ENCODE results near the gene RPLP2. TPM values are rescaled to one million over a fixed set of nuclear protein-coding genes. Genes with fewer than 3 reads are reported as not detected.
A peak's percentile ranks its signal among the peaks of the same experiment; 100 is the strongest.

Gene RPLP2
- total RNA-seq, 1 donor from 2014 or later: 2,024 TPM

DNA sequence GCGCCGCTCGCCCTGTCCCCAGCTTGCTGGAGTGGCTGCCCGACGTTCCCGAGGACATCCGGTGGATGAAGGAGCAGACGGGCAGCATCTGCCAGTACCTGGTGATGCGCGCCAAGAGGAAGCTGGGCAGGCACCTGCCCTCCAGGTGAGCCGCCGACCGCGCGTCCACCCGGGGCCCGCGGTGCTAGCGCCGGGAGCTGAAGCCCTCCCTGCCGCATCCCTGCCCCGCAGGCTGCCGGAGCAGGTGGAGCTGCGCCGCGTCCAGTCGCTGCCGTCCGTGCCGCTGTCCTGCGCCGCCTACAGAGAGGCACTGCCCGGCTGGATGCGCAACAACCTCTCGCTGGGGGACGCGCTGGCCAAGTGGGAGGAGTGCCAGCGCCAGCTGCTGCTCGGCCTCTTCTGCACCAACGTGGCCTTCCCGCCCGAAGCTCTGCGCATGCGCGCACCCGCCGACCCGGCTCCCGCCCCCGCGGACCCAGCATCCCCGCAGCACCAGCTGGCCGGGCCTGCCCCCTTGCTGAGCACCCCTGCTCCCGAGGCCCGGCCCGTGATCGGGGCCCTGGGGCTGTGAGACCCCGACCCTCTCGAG, 14.6 kb downstream of the RPLP2 start:
- DNase-seq (ENCODE audit: low spot score): no peak

DNA sequence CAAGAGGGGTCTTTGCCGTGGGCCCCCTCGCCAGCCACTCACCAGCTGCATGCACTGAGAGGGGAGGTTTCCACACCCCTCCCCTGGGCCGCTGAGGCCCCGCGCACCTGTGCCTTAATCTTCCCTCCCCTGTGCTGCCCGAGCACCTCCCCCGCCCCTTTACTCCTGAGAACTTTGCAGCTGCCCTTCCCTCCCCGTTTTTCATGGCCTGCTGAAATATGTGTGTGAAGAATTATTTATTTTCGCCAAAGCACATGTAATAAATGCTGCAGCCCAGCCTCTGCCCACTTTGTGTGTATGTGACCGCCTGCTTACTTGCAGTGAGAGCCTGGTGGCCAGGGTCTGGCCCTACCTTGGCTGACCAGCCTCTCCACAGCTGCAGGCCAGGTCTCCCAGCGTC, 15.2 kb downstream of the RPLP2 start:
- no peak for DNase-seq (ENCODE audit: low spot score)

DNA sequence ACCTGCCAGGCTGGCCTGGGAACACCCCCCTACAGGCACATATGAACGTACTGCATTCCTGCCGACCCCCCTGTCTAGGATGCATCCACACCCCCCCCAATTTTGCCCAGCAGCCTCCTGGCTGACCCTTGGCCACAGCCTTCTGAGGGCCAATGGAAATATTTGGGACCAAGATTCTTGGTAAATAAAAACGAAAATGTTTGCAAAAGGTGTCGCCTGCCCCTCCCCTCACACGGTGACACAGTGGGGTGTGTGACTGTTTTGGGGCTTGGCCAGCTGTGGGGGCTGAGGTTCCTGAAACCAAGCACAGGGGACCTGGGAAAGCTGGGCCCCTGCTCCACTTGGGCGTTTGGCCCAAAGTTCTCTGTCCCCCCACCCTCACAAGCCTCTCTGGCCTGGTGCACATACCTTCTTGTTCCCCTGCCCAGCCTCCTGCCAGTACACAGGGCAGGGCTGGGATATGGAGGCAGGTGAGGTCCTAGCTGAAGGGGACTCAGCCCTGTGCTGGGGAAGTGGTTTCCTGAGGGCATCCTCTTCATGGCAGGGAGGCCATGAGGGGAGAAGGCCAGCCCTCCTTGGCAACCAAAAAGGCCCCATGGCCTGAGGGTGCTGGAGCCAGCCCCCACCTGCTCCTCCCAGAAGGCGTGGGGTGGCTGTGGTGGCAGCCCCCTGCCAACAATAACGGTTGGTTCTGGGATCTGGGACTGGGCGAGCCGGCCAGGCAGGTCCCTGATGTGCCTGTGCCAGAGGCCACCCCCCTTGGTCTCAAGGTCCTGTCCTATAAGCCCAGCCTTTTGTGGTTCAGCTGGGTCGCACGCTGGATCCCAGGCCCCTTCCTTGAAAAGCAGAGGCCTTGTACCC, 15.8 kb downstream of the RPLP2 start:
- DNase-seq (ENCODE audit: low spot score): no peak

DNA sequence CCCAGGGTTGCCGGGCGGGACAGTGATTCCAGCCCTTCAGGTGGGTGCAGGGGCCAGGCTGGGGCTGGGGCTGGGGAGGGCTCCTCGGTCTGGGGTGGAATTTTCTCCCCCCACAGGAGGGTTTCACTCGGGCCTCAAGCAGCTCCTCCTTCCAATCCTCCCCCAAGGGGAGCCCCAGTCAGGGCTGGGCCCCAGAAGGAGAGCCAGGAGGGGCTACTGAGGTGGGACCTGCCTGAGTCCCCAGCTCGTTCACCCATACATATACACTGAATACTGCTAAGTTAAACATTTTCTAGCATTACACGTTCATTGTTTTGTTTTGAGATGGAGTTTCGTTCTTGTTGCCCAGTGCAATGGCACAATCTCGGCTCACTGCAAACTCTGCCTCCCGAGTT, 16.5 kb downstream of the RPLP2 start:
- no peak for DNase-seq (ENCODE audit: low spot score)

DNA sequence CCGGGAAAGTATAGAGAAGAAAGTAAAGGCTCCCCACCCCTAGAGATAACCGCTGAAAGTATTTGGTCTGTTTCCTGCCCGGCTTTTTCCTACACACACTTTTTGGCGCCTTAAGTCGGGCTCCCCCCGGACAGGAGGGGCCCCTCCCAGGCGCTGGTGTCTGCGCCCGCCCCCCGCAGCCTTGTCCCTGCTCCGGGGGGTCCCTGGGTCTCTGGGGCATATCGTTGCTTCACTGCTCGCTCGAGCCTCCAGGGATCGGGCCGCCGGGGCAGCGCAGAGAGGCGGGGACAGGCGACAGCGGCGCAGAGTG, 17.0 kb downstream of the RPLP2 start:
- no peak for DNase-seq (ENCODE audit: low spot score)

DNA sequence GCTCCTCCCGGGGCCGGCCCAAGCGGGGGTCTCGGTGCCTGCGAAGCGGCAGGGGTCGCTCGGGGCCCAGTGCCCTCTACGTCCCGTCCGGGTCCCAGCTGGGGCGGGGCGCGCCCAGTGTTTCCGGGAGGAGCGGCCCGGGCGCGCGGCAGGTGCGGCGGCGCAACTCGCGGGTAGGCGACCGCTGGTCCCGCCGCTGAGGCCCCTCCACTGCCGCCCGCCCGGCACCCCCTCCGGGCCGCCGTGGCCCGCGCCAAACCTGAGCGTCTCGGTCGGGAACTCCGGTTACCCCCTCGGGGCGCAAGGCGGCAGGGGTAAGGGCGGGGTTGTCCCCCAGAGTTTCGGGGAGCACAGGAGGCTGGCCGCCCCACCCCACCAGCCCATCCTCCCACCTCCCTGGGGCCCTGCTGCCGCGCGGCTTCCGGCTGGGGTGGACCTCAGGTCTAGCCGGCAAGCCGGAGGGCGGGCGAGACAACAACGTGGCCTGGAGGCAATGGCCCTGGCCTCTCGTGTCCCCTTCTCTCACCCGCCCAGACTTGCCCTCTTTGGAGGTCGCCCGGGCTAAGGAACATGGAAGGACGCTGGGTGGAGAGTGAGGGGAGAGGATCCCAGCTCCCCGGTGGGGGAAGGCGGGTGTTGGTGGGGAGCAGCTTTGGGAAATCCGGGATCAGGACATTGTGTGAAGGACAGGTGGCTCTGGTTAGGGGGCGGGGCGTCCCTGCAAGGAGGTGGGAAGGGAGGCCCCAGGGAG, 17.6 kb downstream of the RPLP2 start:
- no peak for DNase-seq (ENCODE audit: low spot score)

DNA sequence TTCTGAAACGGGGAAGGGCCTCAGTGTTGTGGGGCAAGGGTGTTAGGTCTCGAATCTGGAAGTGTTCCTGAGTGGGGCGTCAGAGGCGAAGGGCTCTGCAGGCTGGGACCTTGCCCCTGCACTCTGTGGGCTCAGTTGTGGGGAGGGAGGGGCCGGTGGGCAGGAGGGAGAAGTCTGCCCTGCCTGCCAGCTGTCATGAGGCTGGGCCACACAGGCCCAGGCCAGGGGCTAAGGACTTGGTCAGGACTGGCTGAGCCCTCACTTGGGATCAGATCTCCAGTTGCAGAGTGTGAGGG, 18.1 kb downstream of the RPLP2 start, which contains the start of gene CRACR2B:
CRACR2B (plus strand) TSS at position 23 of the 296 bp plus-strand sequence. CDS start 689 bp downstream, outside the sequence.
- DNase-seq (ENCODE audit: low spot score): no peak

DNA sequence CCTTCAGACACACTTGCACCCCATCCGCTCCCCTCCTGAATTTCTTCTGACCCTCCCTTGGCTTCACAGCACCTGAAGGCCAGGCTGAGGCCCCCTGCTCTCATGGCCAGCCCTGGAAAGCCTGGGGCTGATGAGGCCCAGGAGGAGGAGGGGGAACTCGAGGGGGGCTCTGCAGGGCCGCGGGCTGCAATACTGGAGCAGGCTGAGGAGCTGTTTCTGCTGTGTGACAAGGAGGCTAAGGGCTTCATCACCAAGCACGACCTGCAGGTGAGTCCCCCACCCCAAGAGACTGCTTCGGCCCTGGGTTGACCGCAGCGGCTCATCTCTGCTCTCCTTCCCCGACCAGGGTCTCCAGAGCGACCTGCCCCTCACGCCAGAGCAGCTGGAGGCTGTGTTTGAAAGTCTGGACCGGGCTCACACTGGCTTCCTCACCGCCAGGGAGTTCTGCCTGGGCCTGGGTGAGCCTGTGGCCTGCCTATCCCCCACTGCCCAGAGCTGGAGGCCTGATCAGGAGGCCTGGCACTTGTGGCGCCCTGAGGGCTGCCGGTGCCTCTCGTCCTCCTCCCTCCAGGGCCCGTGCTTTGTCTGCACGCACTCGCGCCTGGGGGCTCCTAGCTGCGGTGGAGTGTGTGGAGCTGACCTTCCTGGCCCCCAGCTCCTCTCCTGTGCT, 18.9 kb downstream of the RPLP2 start:
- no peak for DNase-seq (ENCODE audit: low spot score)

DNA sequence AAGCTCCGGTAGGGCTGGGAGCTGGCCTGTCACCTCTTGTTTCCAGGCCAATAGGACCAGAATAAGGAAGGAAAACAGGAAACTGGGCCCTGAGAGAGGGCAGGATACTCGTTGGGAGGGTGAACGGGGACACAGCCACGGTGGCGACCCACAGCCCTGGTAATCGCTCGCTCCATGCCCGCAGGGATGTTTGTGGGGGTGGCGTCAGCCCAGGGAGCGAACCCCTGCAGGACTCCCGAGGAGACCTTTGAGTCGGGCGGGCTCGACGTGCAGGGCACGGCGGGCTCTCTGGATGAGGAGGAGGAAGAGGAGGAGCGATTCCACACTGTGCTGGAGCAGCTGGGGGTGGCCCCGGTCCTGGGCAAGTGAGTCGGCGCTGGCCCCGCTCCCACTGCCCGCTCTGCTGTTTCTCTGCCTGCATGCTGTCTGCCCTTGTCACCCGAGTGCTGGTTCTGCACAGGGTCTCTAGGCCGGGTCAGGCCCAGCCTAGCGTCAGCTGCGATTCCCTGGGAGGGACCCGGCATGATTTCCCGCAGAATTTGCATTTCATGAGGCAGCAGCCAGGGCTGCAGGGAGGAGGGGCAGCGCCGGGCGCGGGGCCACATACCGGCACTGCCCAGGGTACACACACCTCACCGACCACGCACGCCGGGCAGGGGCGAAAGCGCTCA, 19.5 kb downstream of the RPLP2 start:
- DNase-seq (ENCODE audit: low spot score): no peak

DNA sequence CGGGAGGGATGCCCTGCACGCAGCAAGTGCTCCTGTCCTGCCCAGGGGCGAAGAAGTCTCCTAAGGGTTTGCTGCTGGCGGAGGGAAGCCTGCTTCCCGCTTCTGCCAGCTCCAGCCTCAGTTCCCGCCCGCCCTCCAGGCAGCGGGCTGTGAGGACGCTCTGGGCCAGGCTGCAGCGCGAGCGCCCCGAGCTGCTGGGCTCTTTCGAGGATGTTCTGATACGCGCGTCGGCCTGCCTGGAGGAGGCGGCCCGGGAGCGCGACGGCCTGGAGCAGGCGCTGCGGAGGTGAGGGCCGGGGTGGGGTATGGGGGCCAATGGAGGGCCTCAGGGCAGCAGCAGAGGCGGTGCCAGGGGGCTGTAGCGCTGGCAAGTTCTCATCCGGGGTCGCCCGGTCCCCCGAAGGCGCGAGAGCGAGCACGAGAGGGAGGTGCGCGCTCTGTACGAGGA, 20.1 kb downstream of the RPLP2 start:
- no peak for DNase-seq (ENCODE audit: low spot score)

DNA sequence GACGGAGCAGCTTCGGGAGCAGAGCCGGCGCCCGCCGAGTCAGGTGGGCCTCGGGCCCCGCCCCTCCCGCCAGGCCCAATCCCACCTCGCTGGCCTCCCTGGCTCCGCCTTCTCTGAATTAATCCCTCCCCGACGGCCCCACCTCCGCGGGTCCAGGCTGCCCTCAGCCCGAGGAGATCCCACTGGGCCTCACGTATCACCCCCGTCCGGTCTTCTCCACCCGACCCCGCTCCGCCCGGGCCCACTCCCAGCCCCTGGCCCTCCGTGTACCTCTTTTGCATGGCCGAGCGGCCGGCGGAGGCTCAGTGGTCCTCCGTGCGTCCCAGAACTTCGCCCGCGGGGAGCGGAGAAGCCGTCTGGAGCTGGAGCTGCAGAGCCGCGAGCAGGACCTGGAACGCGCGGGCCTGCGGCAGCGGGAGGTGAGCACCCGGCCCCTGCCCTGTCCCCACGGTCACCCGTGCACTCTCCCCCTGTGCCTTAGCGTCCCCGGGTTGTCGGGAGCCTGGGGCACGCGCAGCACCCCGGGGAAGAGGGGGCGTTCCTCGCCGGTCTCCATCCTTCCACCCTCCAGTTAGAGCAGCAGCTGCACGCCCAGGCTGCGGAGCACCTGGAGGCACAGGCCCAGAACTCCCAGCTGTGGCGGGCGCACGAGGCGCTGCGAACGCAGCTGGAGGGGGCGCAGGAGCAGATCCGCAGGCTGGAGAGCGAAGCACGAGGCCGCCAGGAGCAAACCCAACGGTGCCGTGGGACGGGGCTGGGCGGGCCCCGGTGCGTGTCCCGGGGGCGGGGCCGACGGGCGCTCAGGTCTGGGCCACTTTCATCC, 20.7 kb downstream of the RPLP2 start:
- DNase-seq (ENCODE audit: low spot score): peak; percentile 80

DNA sequence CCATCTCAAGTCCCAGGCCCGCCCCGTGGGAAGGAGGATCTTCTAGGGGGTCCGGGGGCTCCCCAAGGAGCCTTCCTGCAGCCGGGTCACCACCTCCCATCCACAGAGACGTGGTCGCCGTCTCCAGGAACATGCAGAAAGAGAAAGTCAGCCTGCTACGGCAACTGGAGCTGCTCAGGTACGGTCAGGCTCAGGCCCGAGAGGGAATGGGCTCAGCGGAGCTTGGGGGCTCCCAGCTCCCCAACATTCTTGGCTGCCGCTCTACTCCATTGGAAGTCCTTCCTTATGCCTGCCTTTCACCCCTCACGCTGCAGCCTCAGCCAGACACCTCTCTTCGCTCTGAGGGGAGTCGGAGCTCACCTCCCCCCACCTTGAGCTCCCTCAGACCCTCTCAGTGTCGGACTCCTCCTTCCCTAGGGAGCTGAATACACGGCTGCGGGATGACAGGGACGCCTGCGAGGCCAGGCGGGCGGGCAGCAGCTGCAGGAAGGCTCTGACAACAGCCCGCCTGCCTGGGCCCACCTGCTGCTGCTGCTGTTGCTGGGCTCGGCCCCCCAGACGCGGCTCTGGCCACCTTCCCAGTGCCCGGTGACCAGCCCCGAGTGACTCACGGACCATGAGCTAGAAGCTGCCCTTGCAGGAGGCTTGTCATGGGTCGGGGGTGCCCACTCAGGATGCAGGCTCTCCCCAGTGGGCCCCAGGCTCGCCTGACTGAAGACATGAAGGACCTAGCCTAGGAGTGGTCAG, 21.5 kb downstream of the RPLP2 start:
- no peak for DNase-seq (ENCODE audit: low spot score)

DNA sequence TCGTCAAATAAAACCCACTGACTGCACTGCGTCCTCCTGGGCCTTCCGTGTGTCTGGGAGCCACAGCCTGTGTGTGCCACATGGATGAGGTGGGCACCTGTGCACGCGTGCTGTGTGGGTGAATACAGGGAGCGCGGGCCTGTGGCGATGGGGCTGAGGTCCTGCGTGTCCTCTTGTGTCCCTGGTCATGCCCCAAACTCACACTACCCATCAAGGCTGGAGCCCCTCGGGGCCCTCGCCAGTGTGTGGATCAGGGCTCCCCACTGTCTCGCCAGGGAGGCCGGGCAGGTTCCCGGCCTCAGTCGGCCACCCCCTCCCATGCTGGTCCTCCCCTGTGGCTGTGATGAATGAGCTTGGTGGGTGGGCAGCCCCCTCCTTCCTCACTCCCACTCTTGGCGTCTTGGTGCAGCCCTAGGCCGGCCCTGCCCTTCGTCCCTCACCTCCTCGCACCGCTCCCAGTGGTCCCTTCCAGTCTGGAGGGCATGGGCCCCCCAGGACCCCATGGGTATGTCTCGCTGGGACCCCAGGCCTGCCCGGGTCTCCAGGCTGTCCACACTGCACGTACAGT, 22.3 kb downstream of the RPLP2 start:
- DNase-seq (ENCODE audit: low spot score): no peak

DNA sequence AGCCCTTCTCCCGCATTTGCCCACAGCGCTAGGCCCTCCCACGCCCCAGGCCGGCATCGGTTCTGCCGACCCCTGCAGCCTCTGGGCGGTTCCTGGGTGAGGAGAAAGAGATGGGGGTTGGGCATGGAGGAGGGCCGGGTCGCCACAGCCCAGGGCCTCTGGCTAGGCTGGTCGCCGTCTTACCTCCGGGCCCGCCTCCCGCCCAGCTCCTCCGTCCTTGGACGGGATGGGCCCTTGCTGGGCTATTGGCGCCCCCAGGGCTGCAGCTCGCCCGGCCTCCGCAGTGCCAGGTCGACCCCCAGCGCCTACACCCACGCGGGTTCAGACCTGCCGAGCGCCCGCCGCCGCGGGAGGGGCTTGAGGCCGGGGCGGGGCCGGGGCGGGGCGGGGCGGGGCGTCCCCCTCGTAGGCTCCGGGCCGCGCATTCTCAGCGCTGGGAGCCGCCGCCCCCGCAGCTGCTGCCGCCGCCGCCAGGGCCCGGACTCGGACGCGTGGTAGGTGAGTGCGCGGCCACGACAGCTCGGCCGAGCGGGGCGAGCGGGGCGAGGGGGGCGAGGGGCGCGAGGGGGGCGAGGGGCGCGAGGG, 22.9 kb downstream of the RPLP2 start, which contains the start of gene CD151:
CD151 (plus strand) TSS at position 424 of the 585 bp plus-strand sequence. CDS start 3,118 bp downstream, outside the sequence.
- DNase-seq (ENCODE audit: low spot score): no peak

DNA sequence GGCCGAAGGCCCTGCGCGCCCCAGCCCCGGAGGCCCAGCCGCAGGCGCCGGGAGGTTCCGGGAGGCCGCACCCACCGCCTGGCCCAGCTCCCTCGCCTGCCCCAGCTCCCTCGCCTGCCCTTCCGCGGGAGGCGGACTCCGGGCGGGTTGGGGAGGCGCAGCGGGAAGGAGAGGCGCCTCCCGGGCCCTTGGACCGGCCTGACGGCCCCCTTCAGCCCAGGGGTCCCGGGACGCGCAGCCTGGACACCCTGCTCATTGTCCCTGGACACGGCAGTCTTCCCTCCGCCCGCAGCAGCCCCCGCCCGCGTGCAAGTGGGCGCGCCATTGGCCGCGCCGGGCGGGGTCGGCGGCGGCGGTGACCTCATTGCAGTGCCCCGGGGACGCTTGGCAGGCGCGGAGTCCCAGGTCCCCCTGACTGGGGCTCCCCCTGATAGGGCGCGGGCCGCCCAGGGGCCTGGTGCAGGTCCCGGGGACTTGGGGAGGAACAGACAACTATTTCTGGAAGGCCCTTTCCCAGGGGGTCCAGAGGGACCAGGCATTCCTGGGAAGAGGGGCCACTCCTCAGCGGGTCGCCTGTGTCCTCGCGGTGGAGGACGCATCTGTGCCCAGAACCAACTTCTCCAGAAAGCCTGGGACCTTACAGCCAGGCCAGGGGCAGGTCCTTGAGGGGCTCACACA, 23.5 kb downstream of the RPLP2 start:
- DNase-seq (ENCODE audit: low spot score): no peak

DNA sequence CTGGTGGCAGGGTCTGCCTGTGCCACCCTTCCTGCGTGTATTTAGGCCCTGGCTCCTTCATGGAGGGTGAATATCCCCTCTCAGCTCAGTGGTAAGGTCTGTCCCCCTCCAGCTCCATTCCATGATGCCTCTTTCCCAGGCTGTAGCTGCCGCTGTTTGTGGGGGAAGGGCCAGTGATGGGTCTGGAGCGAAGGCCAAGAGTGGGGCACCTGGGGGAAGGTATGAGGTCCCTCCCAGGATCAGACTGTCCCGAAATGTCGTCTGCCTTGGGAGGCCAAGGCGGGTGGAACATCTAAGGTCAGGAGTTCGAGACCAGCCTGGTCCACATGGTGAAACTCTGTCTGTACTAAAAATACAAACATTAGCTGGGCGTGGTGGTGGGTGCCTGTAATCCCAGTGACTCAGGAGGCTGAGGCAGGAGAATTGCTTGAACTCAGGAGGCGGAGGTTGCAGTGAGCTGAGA, 24.1 kb downstream of the RPLP2 start:
- no peak for DNase-seq (ENCODE audit: low spot score)

DNA sequence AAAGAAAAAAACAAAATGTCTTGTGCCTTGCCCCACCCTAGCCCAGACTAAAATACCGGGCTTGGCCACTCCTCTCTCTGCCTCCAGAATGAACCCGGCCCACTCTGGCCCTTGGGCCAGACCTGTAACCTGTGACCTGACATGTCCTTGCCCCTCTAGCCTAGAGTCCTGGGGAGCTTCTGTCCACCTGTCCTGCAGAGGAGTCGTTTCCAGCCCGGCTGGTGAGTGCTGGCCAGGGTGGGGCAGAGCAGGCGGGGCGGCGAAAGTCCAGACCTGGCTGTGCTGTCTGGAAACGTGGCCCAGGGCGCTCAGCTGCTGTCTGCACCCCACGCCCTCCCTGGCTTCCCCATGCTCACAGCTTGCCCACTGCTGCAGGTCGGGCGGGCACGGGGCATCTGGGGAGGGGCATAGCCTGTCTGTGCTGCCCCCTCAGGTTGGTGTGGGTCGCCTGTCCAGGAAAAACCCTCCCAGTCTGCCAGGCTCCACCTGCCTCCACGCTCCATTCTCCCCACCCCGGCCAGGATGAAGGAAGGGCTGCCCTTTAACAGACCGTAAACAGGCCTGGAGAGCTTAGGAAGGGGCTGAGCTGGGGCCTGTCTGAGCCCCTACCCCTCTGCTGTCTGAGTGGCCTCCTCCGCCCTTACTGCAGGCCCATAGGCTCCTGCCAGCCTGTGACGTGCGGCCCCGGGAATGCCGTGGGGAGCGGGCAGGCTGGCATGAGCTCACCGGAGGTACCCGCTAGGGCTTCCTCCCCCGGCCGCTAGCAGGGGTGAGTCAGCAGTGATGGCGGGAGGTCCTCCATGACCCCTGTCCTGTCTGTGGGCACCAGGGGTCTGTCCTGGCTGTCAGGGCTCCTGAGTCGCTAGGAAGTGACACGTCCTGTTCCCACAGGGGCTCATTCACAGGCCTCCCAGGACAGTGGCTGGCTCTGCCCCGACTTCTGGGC, 24.9 kb downstream of the RPLP2 start:
- no peak for DNase-seq (ENCODE audit: low spot score)

Data from ureter (tissue), 1 donor.